GM18505 (cell line): ENCODE measurements around the gene PLXNA4.

Experiments used
- ATAC-seq: cut with Tn5 transposase; IDR thresholded peaks from one replicate; pipeline ENCODE4 v1.9.1; 2021; ENCODE audit not compliant: unreplicated experiment
- POLR2A ChIP-seq: IDR thresholded peaks from 4 replicates; pipeline ENCODE4 v1.6.1; 2011; ENCODE audit warnings: borderline replicate concordance; ENCODE audit not compliant: insufficient read depth, insufficient read length; ENCODE audit errors: extremely low read depth

Gene PLXNA4

GRCh38 chr7:132262160-132262470 is 314.2 kb downstream of the PLXNA4 start:
- ATAC-seq: no peak
- no peak for TF ChIP-seq POLR2A

GRCh38 chr7:132261327-132262159 is 314.7 kb downstream of the PLXNA4 start:
- no peak for TF ChIP-seq POLR2A
- ATAC-seq: no peak

GRCh38 chr7:132258231-132258630 is 318.0 kb downstream of the PLXNA4 start:
- no peak for ATAC-seq
- no peak for TF ChIP-seq POLR2A

GRCh38 chr7:132257253-132257652 is 319.0 kb downstream of the PLXNA4 start:
- no peak for ATAC-seq
- no peak for TF ChIP-seq POLR2A

- ATAC-seq: no peak
- TF ChIP-seq POLR2A: no peak
Observed at GRCh38 chr7:132256721-132257212, 319.5 kb downstream of the PLXNA4 start.

- no peak for ATAC-seq
Observed at GRCh38 chr7:132255898-132256297, 320.4 kb downstream of the PLXNA4 start.

GRCh38 chr7:132255115-132255797 is 321.0 kb downstream of the PLXNA4 start:
- ATAC-seq: no peak
- no peak for TF ChIP-seq POLR2A

More at GRCh38 chr7:132255898-132256297, 320.4 kb downstream of the PLXNA4 start:
- TF ChIP-seq POLR2A: no peak

- no peak for TF ChIP-seq POLR2A
Observed at GRCh38 chr7:132254455-132254854, 321.8 kb downstream of the PLXNA4 start.

GRCh38 chr7:132252793-132253100 is 323.5 kb downstream of the PLXNA4 start:
- no peak for ATAC-seq
- TF ChIP-seq POLR2A: no peak

More at GRCh38 chr7:132254455-132254854, 321.8 kb downstream of the PLXNA4 start:
- ATAC-seq: no peak

GRCh38 chr7:132251327-132251659 is 325.0 kb downstream of the PLXNA4 start:
- ATAC-seq: no peak
- TF ChIP-seq POLR2A: no peak

GRCh38 chr7:132250480-132251326 is 325.6 kb downstream of the PLXNA4 start:
- ATAC-seq: no peak
- no peak for TF ChIP-seq POLR2A

- ATAC-seq: no peak
- no peak for TF ChIP-seq POLR2A
Observed at GRCh38 chr7:132249256-132249971, 326.9 kb downstream of the PLXNA4 start.

GRCh38 chr7:132248841-132249240 is 327.4 kb downstream of the PLXNA4 start:
- TF ChIP-seq POLR2A: no peak
- no peak for ATAC-seq
